GM12878 (cell line): Measurements from ENCODE around the gene ALPP. TPM values are rescaled to one million over a fixed set of nuclear protein-coding genes. Genes with fewer than 3 reads are reported as not detected.

Experiments used
- ATAC-seq: fragments of 200-7000 bp; cut with Tn5 transposase; 3 replicates; pipeline ENCODE4 v1.9.1; 2020; ENCODE audit warnings: mild to moderate bottlenecking, moderate library complexity
- BruUV-seq: library from RNA; stranded (reverse); fragments of 400-500 nt; replicated peaks from 2 replicates; lab custom pipeline; 2021; lab: Mats Ljungman, UMichigan
- CTCF ChIA-PET: fragments of 300-600 bp; sonication (Branson Sonifier 250); formaldehyde crosslinking; extraction: SDS; loops from one replicate; lab custom pipeline; 2021; ENCODE audit warnings: inconsistent platforms; lab: Yijun Ruan, JAX
- POLR2A ChIA-PET: fragments of 350-600 bp; formaldehyde crosslinking; extraction: SDS; loops from one replicate; lab custom pipeline; 2021; ENCODE audit warnings: inconsistent platforms; lab: Charles Lee
- RAD21 ChIA-PET: fragments of 300-600 bp; sonication (Branson Sonifier 250); formaldehyde crosslinking; loops from one replicate; lab custom pipeline; 2023; ENCODE audit warnings: antibody characterized with exemption; ENCODE audit not compliant: unreplicated experiment; lab: Charles Lee
- SMC1A ChIA-PET: fragments of 300-600 bp; sonication (Branson Sonifier 250); formaldehyde crosslinking; loops from one replicate; lab custom pipeline; 2023; ENCODE audit not compliant: unreplicated experiment, uncharacterized antibody; lab: Charles Lee
- DNase-seq: peaks from one replicate; pipeline ENCODE4 v3.0.0-alpha.2; 2011; ENCODE audit warnings: low read depth, low spot score
- FAIRE-seq: peaks from 3 replicates; lab custom pipeline; 2011; peaks lifted over from hg19 to GRCh38; lab: Jason Lieb, UNC
- H2AFZ ChIP-seq: 2 replicates; pipeline ENCODE4 v1.6.0; 2011; ENCODE audit warnings: low read depth, low read length, control low read depth; ENCODE audit not compliant: control insufficient read depth
- H3K27ac ChIP-seq: 2 replicates; pipeline ENCODE4 v1.5.1; 2011; ENCODE audit warnings: control low read depth; ENCODE audit not compliant: control insufficient read depth, insufficient read depth
- H3K27me3 ChIP-seq, 2 experiments: replicated peaks in 1 of 2; 2 replicates each; pipeline versions ENCODE4 v1.6.0 to v1.6.1; 2011; ENCODE audit warnings: low read length in 1 of 2; ENCODE audit not compliant: control insufficient read depth in 2 of 2, insufficient read depth in 2 of 2
- H3K36me3 ChIP-seq, 2 experiments: 2 replicates each; pipeline ENCODE4 v1.5.1; 2011; ENCODE audit warnings: low read length in 1 of 2; ENCODE audit not compliant: control insufficient read depth in 2 of 2, insufficient read depth in 2 of 2
- H3K4me1 ChIP-seq: 2 replicates; pipeline ENCODE4 v1.6.1; 2011; ENCODE audit warnings: mild to moderate bottlenecking, low read length, moderate library complexity, mixed read lengths; ENCODE audit not compliant: control insufficient read depth, insufficient read depth
- H3K4me2 ChIP-seq: 2 replicates; pipeline ENCODE4 v1.6.0; 2011; ENCODE audit warnings: control low read depth; ENCODE audit not compliant: control insufficient read depth, insufficient read depth
- H3K4me3 ChIP-seq: fragments of 200-600 bp; sonication (generic); 2 replicates; pipeline ENCODE4 v1.5.1; 2016
- H3K79me2 ChIP-seq: 2 replicates; pipeline ENCODE4 v1.6.0; 2011; ENCODE audit warnings: low read length; ENCODE audit not compliant: control insufficient read depth, insufficient read depth
- H3K9ac ChIP-seq: 2 replicates; pipeline ENCODE4 v1.8.0; 2011; ENCODE audit warnings: low read length, control low read depth, mixed read lengths; ENCODE audit not compliant: control insufficient read depth, insufficient read depth
- H3K9me3 ChIP-seq: replicated peaks from 3 replicates; pipeline ENCODE4 v1.5.1; 2011; ENCODE audit warnings: mild to moderate bottlenecking, low read length; ENCODE audit not compliant: control insufficient read depth, insufficient read depth
- H4K20me1 ChIP-seq: 2 replicates; pipeline ENCODE4 v1.6.0; 2011; ENCODE audit not compliant: control insufficient read depth, insufficient read depth
- BHLHE40 ChIP-seq, 2 experiments: fragments of 450-650 bp in 1 of 2; IDR thresholded peaks; 2 replicates each; pipeline ENCODE4 v1.6.1; 2011 to 2017; ENCODE audit warnings: low read depth in 2 of 2, borderline replicate concordance in 1 of 2, improper control_type of control experiment in 1 of 2, low read length in 1 of 2, mild to moderate bottlenecking in 1 of 2
- E2F4 ChIP-seq: IDR thresholded peaks from 2 replicates; pipeline ENCODE4 v1.6.1; 2012; ENCODE audit warnings: low read depth, low read length, improper control_type of control experiment
- POLR2AphosphoS2 ChIP-seq: IDR thresholded peaks from 2 replicates; pipeline ENCODE4 v1.6.1; 2011; ENCODE audit warnings: low read depth, mild to moderate bottlenecking, low read length, improper control_type of control experiment, moderate library complexity
- TBL1XR1 ChIP-seq: IDR thresholded peaks from 2 replicates; pipeline ENCODE4 v1.6.1; 2012; ENCODE audit warnings: low read depth, low read length, improper control_type of control experiment
- WGBS: methylation state at CpG from one replicate; pipeline ENCODE4 v1.1.6; 2016; ENCODE audit warnings: low lambda C conversion rate; ENCODE audit not compliant: insufficient replicate concordance, insufficient coverage; ENCODE audit errors: missing lambda C conversion rate; 5-methylcytosine and 5-hydroxymethylcytosine counted together
- in situ Hi-C: fragments of 300-500 bp; cut with MboI; formaldehyde crosslinking; loops from 9 replicates; pipeline ENCODE4 v1.14.3; 2018; ENCODE audit warnings: mixed read lengths
- intact Hi-C: fragments of 100-400 bp; cut with micrococcal nuclease; formaldehyde crosslinking; loops from one replicate; pipeline ENCODE4 v1.14.2; 2022; ENCODE audit not compliant: unreplicated experiment
- polyA plus RNA-seq, 11 experiments: library from polyadenylated mRNA; depleted of rRNA in 4 of 11; unstranded in 6 of 11; stranded (reverse) in 5 of 11; fragments of >200 nt; fragmentation: Nextera tagmentation in 4 of 11; fragmentation: Illumina TruSeq in 1 of 11; extraction: Ambion mirVana in 4 of 11; extraction: Trizol in 1 of 11; gene quantifications; 1 replicate in 1 of 11; 2 replicates in 10 of 11; pipeline versions ENCODE4 v1.2.1 to v1.2.3, GENCODE V29; 2011 to 2016; ENCODE audit warnings: inconsistent platforms in 2 of 11, missing spikeins in 2 of 11, low read depth in 1 of 11
- total RNA-seq, 4 experiments: library from RNA; depleted of rRNA in 3 of 4; stranded (reverse); fragments of >200 nt in 3 of 4; fragmentation: Illumina TruSeq in 1 of 4; extraction: Trizol in 1 of 4; gene quantifications; 2 replicates each; pipeline versions ENCODE4 v1.2.1 to v1.2.3, GENCODE V29; 2013 to 2021
- TF ChIP-seq, protein P1 (sequence below): fragments of 450-650 bp; formaldehyde crosslinking; IDR thresholded peaks from 2 replicates; pipeline ENCODE4 v1.4.0; 2020; ENCODE audit warnings: mild to moderate bottlenecking, moderate library complexity
- TF ChIP-seq, protein P2 (sequence below): fragments of 450-650 bp; IDR thresholded peaks from 2 replicates; pipeline ENCODE4 v1.6.1; 2016; ENCODE audit warnings: mild to moderate bottlenecking

ALPP gene
- total and polyA plus RNA-seq, 10 of the 15 experiments (the other 5 are each of a cell fraction or from before 2014, with no cell fraction given) = 0.21 TPM; not detected in 9

GRCh38 chr2:232402518-232402917 is 24.0 kb downstream of the ALPP start (continued):
- TF ChIP-seq, protein P1, sequence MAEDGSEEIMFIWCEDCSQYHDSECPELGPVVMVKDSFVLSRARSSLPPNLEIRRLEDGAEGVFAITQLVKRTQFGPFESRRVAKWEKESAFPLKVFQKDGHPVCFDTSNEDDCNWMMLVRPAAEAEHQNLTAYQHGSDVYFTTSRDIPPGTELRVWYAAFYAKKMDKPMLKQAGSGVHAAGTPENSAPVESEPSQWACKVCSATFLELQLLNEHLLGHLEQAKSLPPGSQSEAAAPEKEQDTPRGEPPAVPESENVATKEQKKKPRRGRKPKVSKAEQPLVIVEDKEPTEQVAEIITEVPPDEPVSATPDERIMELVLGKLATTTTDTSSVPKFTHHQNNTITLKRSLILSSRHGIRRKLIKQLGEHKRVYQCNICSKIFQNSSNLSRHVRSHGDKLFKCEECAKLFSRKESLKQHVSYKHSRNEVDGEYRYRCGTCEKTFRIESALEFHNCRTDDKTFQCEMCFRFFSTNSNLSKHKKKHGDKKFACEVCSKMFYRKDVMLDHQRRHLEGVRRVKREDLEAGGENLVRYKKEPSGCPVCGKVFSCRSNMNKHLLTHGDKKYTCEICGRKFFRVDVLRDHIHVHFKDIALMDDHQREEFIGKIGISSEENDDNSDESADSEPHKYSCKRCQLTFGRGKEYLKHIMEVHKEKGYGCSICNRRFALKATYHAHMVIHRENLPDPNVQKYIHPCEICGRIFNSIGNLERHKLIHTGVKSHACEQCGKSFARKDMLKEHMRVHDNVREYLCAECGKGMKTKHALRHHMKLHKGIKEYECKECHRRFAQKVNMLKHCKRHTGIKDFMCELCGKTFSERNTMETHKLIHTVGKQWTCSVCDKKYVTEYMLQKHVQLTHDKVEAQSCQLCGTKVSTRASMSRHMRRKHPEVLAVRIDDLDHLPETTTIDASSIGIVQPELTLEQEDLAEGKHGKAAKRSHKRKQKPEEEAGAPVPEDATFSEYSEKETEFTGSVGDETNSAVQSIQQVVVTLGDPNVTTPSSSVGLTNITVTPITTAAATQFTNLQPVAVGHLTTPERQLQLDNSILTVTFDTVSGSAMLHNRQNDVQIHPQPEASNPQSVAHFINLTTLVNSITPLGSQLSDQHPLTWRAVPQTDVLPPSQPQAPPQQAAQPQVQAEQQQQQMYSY (CRISPR knock-in tag) = no peak
- TF ChIP-seq, protein P2, sequence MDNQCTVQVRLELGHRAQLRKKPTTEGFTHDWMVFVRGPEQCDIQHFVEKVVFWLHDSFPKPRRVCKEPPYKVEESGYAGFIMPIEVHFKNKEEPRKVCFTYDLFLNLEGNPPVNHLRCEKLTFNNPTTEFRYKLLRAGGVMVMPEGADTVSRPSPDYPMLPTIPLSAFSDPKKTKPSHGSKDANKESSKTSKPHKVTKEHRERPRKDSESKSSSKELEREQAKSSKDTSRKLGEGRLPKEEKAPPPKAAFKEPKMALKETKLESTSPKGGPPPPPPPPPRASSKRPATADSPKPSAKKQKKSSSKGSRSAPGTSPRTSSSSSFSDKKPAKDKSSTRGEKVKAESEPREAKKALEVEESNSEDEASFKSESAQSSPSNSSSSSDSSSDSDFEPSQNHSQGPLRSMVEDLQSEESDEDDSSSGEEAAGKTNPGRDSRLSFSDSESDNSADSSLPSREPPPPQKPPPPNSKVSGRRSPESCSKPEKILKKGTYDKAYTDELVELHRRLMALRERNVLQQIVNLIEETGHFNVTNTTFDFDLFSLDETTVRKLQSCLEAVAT = no peak
- TF ChIP-seq TBL1XR1 (no peak), E2F4 (no peak)

DNA sequence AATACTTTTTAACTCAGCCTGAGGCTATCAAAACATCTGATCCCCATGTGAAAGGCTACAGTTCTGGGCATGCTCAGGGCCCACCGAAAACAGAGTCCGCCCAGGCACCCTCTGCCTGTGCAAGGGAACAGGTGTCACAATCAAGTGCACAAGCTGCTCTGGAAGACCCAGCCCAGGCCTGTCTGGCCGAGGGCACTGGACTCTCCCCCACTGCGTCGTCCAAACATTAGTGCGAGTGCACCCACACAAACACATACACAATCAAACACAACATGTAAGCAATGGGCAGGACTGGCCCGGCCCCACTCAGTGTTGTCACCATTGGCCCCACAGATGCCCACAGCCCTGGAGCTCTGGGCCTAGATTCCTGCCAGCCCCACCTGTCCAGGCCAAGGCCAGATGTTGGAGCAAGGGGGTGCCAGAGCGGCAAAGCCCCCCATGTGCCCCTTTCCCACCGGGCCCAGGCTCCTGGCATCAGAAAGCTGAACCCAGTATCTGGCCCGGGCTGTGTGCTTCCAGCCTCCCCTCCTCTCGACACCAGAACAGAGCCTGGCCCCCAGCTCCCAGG is 27.5 kb downstream of the ALPP start:
- no peaks in the 10 kb centered on the region for H3K36me3 ChIP-seq
- intact Hi-C loops (no loop called here), in situ Hi-C loops (no loop called here)
- H3K9ac ChIP-seq = no peak overlapping the region
- H4K20me1 ChIP-seq = no peaks in the 10 kb centered on the region
- WGBS = 49% methylated on average over 10 of the region's 11 CpGs
- H2AFZ ChIP-seq = no peak overlapping the region
- no peak for TF ChIP-seq POLR2AphosphoS2
- TF ChIP-seq BHLHE40 (IDR thresholded peaks at IDR 0.05; ENCODE audit: borderline replicate concordance in 1 of 2, low read depth in 2 of 2, low read length in 1 of 2) = no peak
- H3K4me2 ChIP-seq = no peak overlapping the region
- H3K27me3 ChIP-seq = no peaks in the 10 kb centered on the region
- no TSS peak for BruUV-seq
- RAD21 ChIA-PET = no interaction called here
- no peak overlapping the region for H3K4me3 ChIP-seq
- POLR2A ChIA-PET = no interaction called here
- no peaks in the 10 kb centered on the region for H3K4me1 ChIP-seq
- H3K27ac ChIP-seq = no peak overlapping the region
- ATAC-seq (no peak), DNase-seq (no peak), FAIRE-seq (no peak)
- H3K9me3 ChIP-seq = no peaks in the 10 kb centered on the region
- SMC1A ChIA-PET = no interaction called here
- H3K79me2 ChIP-seq = no peaks in the 10 kb centered on the region
- CTCF ChIA-PET = no interaction called here
